HCT116 (cell line): ENCODE data around the gene PTPN2. TPM values are rescaled to one million over a fixed set of nuclear protein-coding genes. Genes with fewer than 3 reads are reported as not detected.

ENCODE experiments used
- ATAC-seq: fragments of 200-7000 bp; cut with Tn5 transposase; 2 replicates; pipeline ENCODE4 v1.9.1; 2020; ENCODE audit warnings: mild to moderate bottlenecking, moderate library complexity
- BruUV-seq: library from RNA; stranded (reverse); fragments of 400-500 nt; replicated peaks from 2 replicates; lab custom pipeline; 2021; lab: Mats Ljungman, UMichigan
- CTCF ChIA-PET: fragments of 300-600 bp; sonication (Branson Sonifier 250); formaldehyde crosslinking; loops from one replicate; lab custom pipeline; 2021; ENCODE audit warnings: antibody characterized with exemption; lab: Charles Lee
- POLR2A ChIA-PET: fragments of 300-600, 350-600 bp; sonication (Branson Sonifier 250); formaldehyde crosslinking; loops from one replicate; lab custom pipeline; 2021; ENCODE audit warnings: antibody characterized with exemption; lab: Charles Lee
- RAD21 ChIA-PET, 2 experiments: fragments of 300-600 bp; sonication (Branson Sonifier 250); formaldehyde crosslinking; loops; one replicate each; lab custom pipeline; 2023; ENCODE audit warnings: low total read pairs in 2 of 2; ENCODE audit not compliant: uncharacterized antibody in 2 of 2, unreplicated experiment in 2 of 2, low non-redundant PET in 1 of 2; lab: Charles Lee
- DNase-seq: peaks from one replicate; pipeline ENCODE4 v3.0.0-alpha.2; 2010; ENCODE audit warnings: low read depth, low spot score
- H2AFZ ChIP-seq: fragments of 200-600 bp; shearing (Covaris generic), sonication (generic); 2 replicates; pipeline ENCODE4 v1.6.1; 2017; ENCODE audit warnings: low read depth, mixed run types, mixed read lengths, antibody characterized with exemption, low read length; ENCODE audit not compliant: poor library complexity, severe bottlenecking
- H3K27ac ChIP-seq: 2 replicates; pipeline ENCODE4 v1.5.1; 2012; ENCODE audit warnings: low read depth, low read length
- H3K27me3 ChIP-seq: fragments of 200-600 bp; sonication (generic); 2 replicates; pipeline ENCODE4 v1.6.1; 2016; ENCODE audit warnings: mixed run types, low read length, mixed read lengths; ENCODE audit not compliant: insufficient read depth
- H3K36me3 ChIP-seq, 2 experiments: fragments of 200-500 bp in 1 of 2; fragments of 200-600 bp in 1 of 2; sonication (Bioruptor generic) in 1 of 2; sonication (generic) in 1 of 2; 2 replicates each; pipeline versions ENCODE4 v1.5.1 to v1.6.1; 2014 to 2016; ENCODE audit warnings: low read length in 2 of 2, inconsistent platforms in 1 of 2, mixed read lengths in 1 of 2, mixed run types in 1 of 2; ENCODE audit not compliant: insufficient read depth in 2 of 2, control insufficient read depth in 1 of 2
- H3K4me1 ChIP-seq, 2 experiments: fragments of 200-600 bp in 1 of 2; sonication (generic) in 1 of 2; 2 replicates each; pipeline versions ENCODE4 v1.5.1 to v1.6.1; 2012 to 2017; ENCODE audit warnings: low read length in 2 of 2, inconsistent platforms in 1 of 2, mild to moderate bottlenecking in 1 of 2, mixed read lengths in 1 of 2, mixed run types in 1 of 2, moderate library complexity in 1 of 2; ENCODE audit not compliant: insufficient read depth in 2 of 2, control insufficient read depth in 1 of 2
- H3K4me2 ChIP-seq: fragments of 200-600 bp; sonication (generic); 2 replicates; pipeline ENCODE4 v1.6.1; 2017; ENCODE audit warnings: mixed run types, low read length, mixed read lengths
- H3K4me3 ChIP-seq, 2 experiments: fragments of 200-600 bp in 1 of 2; sonication (generic) in 1 of 2; replicated peaks in 1 of 2; 2 replicates each; pipeline ENCODE4 v1.5.1; 2011 to 2016; ENCODE audit warnings: low read length in 2 of 2, control low read depth in 1 of 2, low read depth in 1 of 2, mild to moderate bottlenecking in 1 of 2, mixed read lengths in 1 of 2, mixed run types in 1 of 2
- H3K79me2 ChIP-seq: fragments of 200-600 bp; sonication (generic); 2 replicates; pipeline ENCODE4 v1.6.1; 2017; ENCODE audit warnings: mild to moderate bottlenecking, mixed run types, low read length, moderate library complexity, mixed read lengths; ENCODE audit not compliant: insufficient read depth
- H3K9ac ChIP-seq: fragments of 200-600 bp; sonication (generic); 2 replicates; pipeline ENCODE4 v1.6.1; 2016; ENCODE audit warnings: low read length, mixed read lengths
- H3K9me2 ChIP-seq: fragments of 200-600 bp; sonication (generic), shearing (Covaris generic); 2 replicates; pipeline ENCODE4 v1.6.1; 2017; ENCODE audit warnings: mixed run types, mild to moderate bottlenecking, moderate library complexity; ENCODE audit not compliant: insufficient read depth
- H3K9me3 ChIP-seq, 2 experiments: fragments of 200-500 bp in 1 of 2; fragments of 200-600 bp in 1 of 2; sonication (Bioruptor generic) in 1 of 2; sonication (generic) in 1 of 2; 2 replicates each; pipeline ENCODE4 v1.6.1; 2014 to 2017; ENCODE audit warnings: low read length in 2 of 2, mixed read lengths in 2 of 2, inconsistent platforms in 1 of 2, low read depth in 1 of 2, mild to moderate bottlenecking in 1 of 2, mixed run types in 1 of 2, moderate library complexity in 1 of 2; ENCODE audit not compliant: control insufficient read depth in 1 of 2, insufficient read depth in 1 of 2
- H4K20me1 ChIP-seq: fragments of 200-600 bp; sonication (generic), shearing (Covaris generic); 2 replicates; pipeline ENCODE4 v1.6.1; 2017; ENCODE audit warnings: mixed run types, mild to moderate bottlenecking, moderate library complexity; ENCODE audit not compliant: insufficient read depth
- ATF3 ChIP-seq: IDR thresholded peaks from 2 replicates; pipeline ENCODE4 v1.6.1; 2012
- CBX3 ChIP-seq: IDR thresholded peaks from 2 replicates; pipeline ENCODE4 v1.6.1; 2012; ENCODE audit warnings: low read depth
- CEBPB ChIP-seq: IDR thresholded peaks from 2 replicates; pipeline ENCODE4 v1.6.1; 2012; ENCODE audit warnings: low read depth
- CTCF ChIP-seq, 3 experiments: fragments of 200-600 bp in 1 of 3; sonication (generic) in 1 of 3; IDR thresholded peaks in 2 of 3; conservative IDR thresholded peaks in 1 of 3; 2 replicates each; pipeline ENCODE4 v1.5.1; 2012 to 2017; ENCODE audit warnings: low read depth in 2 of 3, low read length in 2 of 3, antibody characterized with exemption in 1 of 3, borderline replicate concordance in 1 of 3, control low read depth in 1 of 3, mild to moderate bottlenecking in 1 of 3, mixed read lengths in 1 of 3, mixed run types in 1 of 3, moderate library complexity in 1 of 3; ENCODE audit not compliant: insufficient read depth in 1 of 3
- EGR1 ChIP-seq: IDR thresholded peaks from 2 replicates; pipeline ENCODE4 v1.6.1; 2012; ENCODE audit warnings: low read depth
- ELF1 ChIP-seq: IDR thresholded peaks from 2 replicates; pipeline ENCODE4 v1.6.1; 2012; ENCODE audit warnings: low read depth, borderline replicate concordance
- EZH2 ChIP-seq: fragments of 200-600 bp; sonication (generic); IDR thresholded peaks from 2 replicates; pipeline ENCODE4 v1.6.1; 2017; ENCODE audit warnings: antibody characterized with exemption, mixed run types
- EZH2phosphoT487 ChIP-seq: fragments of 200-600 bp; IDR thresholded peaks from 2 replicates; pipeline ENCODE4 v1.6.1; 2018; ENCODE audit warnings: antibody characterized with exemption, borderline replicate concordance
- FOSL1 ChIP-seq: IDR thresholded peaks from 2 replicates; pipeline ENCODE4 v1.6.1; 2012; ENCODE audit warnings: low read depth
- JUND ChIP-seq: IDR thresholded peaks from 2 replicates; pipeline ENCODE4 v1.6.1; 2012
- MAX ChIP-seq: IDR thresholded peaks from 2 replicates; pipeline ENCODE4 v1.6.1; 2012
- POLR2A ChIP-seq: IDR thresholded peaks from 2 replicates; pipeline ENCODE4 v1.7.0; 2011; ENCODE audit warnings: borderline replicate concordance; ENCODE audit not compliant: insufficient read depth, insufficient read length; ENCODE audit errors: extremely low read depth
- POLR2AphosphoS5 ChIP-seq: IDR thresholded peaks from 2 replicates; pipeline ENCODE4 v1.6.1; 2011; ENCODE audit warnings: mild to moderate bottlenecking, low read depth, low read length, moderate library complexity
- REST ChIP-seq: IDR thresholded peaks from 2 replicates; pipeline ENCODE4 v1.6.1; 2012; ENCODE audit warnings: low read depth
- SRF ChIP-seq: IDR thresholded peaks from 2 replicates; pipeline ENCODE4 v1.6.1; 2012; ENCODE audit warnings: low read depth
- TCF7L2 ChIP-seq: IDR thresholded peaks from 2 replicates; pipeline ENCODE4 v1.7.0; 2011; ENCODE audit warnings: borderline replicate concordance, inconsistent platforms; ENCODE audit not compliant: insufficient read depth, insufficient read length; ENCODE audit errors: extremely low read depth
- YY1 ChIP-seq: IDR thresholded peaks from 2 replicates; pipeline ENCODE4 v1.6.1; 2011; ENCODE audit warnings: low read length, low read depth, moderate library complexity, mild to moderate bottlenecking; ENCODE audit not compliant: insufficient replicate concordance; ENCODE audit errors: extremely low read depth
- ZBTB33 ChIP-seq: IDR thresholded peaks from 2 replicates; pipeline ENCODE4 v1.6.1; 2011; ENCODE audit warnings: mild to moderate bottlenecking, low read length, moderate library complexity; ENCODE audit not compliant: insufficient replicate concordance; ENCODE audit errors: extremely low read depth
- ZFX ChIP-seq: fragments of 450-650 bp; IDR thresholded peaks from 2 replicates; pipeline ENCODE4 v1.6.1; 2017
- ZNF274 ChIP-seq: fragments of 200-500 bp; sonication (Bioruptor generic); IDR thresholded peaks from 2 replicates; pipeline ENCODE4 v1.6.1; 2014; ENCODE audit warnings: mild to moderate bottlenecking, low read depth, low read length, inconsistent platforms
- intact Hi-C: fragments of 100-400 bp; cut with micrococcal nuclease; formaldehyde crosslinking; loops from 2 replicates; pipeline ENCODE4 v1.10.0; 2022
- total RNA-seq: library from RNA; stranded (reverse); gene quantifications from one replicate; pipeline ENCODE4 v1.2.1, GENCODE V29; 2021; ENCODE audit not compliant: unreplicated experiment

Gene PTPN2
- total RNA-seq, 1 experiment from 2014 or later: 50.3 TPM

- Histone ChIP-seq H3K4me1 (no peaks in the 10 kb centered on the region), H4K20me1 (no peaks in the 10 kb centered on the region), H3K79me2 (peaks cover 56% of the 10 kb centered on the region), H3K4me3 (no peak overlapping the region), H3K9me2 (no peaks in the 10 kb centered on the region), H3K36me3 (no peaks in the 10 kb centered on the region), H3K27me3 (no peaks in the 10 kb centered on the region), H3K9ac (no peak overlapping the region), H3K4me2 (no peak overlapping the region), H3K9me3 (no peaks in the 10 kb centered on the region), H2AFZ (no peak overlapping the region), H3K27ac (no peak overlapping the region)
- ChIA-PET POLR2A (no interaction called here), RAD21 (no interaction called here), CTCF (no interaction called here)
- no TSS peak for BruUV-seq
- intact Hi-C loops: loop anchor here (5.0 kb wide), 1 partner anchor 46 kb away; no protein-coding TSS in a partner anchor
- TF ChIP-seq SRF: no peak
- TF ChIP-seq POLR2AphosphoS5: no peak
- no peak for TF ChIP-seq EGR1
- TF ChIP-seq ZBTB33: no peak
- no peak for TF ChIP-seq FOSL1
- no peak for TF ChIP-seq CEBPB
- TF ChIP-seq CBX3: no peak
- no peak for TF ChIP-seq REST
- TF ChIP-seq TCF7L2: no peak
- TF ChIP-seq CTCF (IDR thresholded peaks at IDR 0.05 in 2 of 3, conservative IDR thresholded peaks at IDR 0.05 in 1 of 3; ENCODE audit: borderline replicate concordance in 1 of 3, insufficient read depth in 1 of 3, low read depth in 2 of 3, low read length in 2 of 3): no peak
- TF ChIP-seq ELF1: no peak
- TF ChIP-seq ZNF274: no peak
- TF ChIP-seq POLR2A: no peak
- TF ChIP-seq ZFX: no peak
- no peak for TF ChIP-seq JUND
- TF ChIP-seq YY1: no peak
- no peak for TF ChIP-seq EZH2phosphoT487
- no peak for TF ChIP-seq ATF3
- no peak for TF ChIP-seq EZH2
- TF ChIP-seq MAX: no peak
- no peak for DNase-seq
- ATAC-seq: no peak
Measured at GRCh38 chr18:12848405-12848804, 35.6 kb downstream of the PTPN2 start.
